ENCODE measurements around the gene PTPRJ.

PTPRJ gene

DNA sequence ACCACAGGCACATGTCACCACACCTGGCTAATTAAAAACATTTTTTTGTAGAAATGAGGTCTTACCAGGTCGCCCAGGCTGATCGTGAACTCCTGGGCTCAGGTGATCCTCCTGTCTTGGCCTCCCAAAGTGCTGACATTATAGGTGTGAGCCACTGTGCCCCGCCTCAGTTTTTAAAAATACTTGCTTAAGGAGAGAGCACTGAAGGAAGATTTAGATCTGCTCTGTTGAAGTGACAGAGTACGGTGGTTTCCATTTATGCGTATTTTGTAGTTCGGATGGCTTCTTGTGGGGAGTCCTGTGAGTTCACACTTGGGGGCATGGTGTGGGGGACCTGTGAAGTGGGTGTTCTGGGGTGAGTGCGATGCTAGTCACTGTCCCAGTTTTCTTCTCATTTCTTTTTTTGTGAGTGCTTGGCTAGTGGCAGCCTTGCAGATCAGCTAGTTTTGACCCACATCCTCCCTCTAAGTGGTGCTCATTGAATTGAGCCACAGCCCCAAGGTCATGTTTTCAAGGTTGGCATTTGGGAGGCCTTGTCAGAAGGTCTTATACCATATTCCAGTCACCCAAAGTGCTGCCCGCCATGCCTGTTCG, 31.5 kb downstream of the PTPRJ start:
- Histone ChIP-seq H3K4me2 (ENCODE audit: low read length) (no peak overlapping the region), H3K79me2 (ENCODE audit: control insufficient read depth, low read length) (no peaks in the 10 kb centered on the region), H3K9me3 (ENCODE audit: control insufficient read depth, insufficient read depth, low read length) (no peaks in the 10 kb centered on the region), H4K20me1 (ENCODE audit: control insufficient read depth, insufficient read depth, low read depth, low read length) (no peaks in the 10 kb centered on the region), H3K36me3 (ENCODE audit: control insufficient read depth, low read length) (no peaks in the 10 kb centered on the region), H3K4me3 (ENCODE audit: low read length) (no peak overlapping the region), H3K27ac (ENCODE audit: low read depth, low read length) (no peak overlapping the region), H3F3A (ENCODE audit: control insufficient read depth, insufficient read depth) (no peaks in the 10 kb centered on the region), H3K27me3 (ENCODE audit: control insufficient read depth, low read length) (no peaks in the 10 kb centered on the region), H3K9me2 (replicated peaks; ENCODE audit: control insufficient read depth, low read length) (no peaks in the 10 kb centered on the region), H3K4me1 (ENCODE audit: control insufficient read depth, low read length) (peaks cover 20% of the 10 kb centered on the region)
- no peak for TF ChIP-seq EZH2phosphoT487 (IDR thresholded peaks at IDR 0.05; ENCODE audit: borderline replicate concordance, low read length)
- TF ChIP-seq, protein P1, sequence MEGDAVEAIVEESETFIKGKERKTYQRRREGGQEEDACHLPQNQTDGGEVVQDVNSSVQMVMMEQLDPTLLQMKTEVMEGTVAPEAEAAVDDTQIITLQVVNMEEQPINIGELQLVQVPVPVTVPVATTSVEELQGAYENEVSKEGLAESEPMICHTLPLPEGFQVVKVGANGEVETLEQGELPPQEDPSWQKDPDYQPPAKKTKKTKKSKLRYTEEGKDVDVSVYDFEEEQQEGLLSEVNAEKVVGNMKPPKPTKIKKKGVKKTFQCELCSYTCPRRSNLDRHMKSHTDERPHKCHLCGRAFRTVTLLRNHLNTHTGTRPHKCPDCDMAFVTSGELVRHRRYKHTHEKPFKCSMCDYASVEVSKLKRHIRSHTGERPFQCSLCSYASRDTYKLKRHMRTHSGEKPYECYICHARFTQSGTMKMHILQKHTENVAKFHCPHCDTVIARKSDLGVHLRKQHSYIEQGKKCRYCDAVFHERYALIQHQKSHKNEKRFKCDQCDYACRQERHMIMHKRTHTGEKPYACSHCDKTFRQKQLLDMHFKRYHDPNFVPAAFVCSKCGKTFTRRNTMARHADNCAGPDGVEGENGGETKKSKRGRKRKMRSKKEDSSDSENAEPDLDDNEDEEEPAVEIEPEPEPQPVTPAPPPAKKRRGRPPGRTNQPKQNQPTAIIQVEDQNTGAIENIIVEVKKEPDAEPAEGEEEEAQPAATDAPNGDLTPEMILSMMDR (IDR thresholded peaks at IDR 0.05; ENCODE audit: low read depth, low read length, poor library complexity, severe bottlenecking) = no peak

- TF ChIP-seq, protein P1 (IDR thresholded peaks at IDR 0.05; ENCODE audit: low read depth, low read length, poor library complexity, severe bottlenecking) = no peak
- no peak for TF ChIP-seq EZH2phosphoT487 (IDR thresholded peaks at IDR 0.05; ENCODE audit: borderline replicate concordance, low read length)
- Histone ChIP-seq H3K4me1 (ENCODE audit: control insufficient read depth, low read length) (peaks cover 26% of the 10 kb centered on the region), H3K4me3 (ENCODE audit: low read length) (peak overlapping the region; percentile 19; the same call in 1 of the 2 replicates), H3F3A (ENCODE audit: control insufficient read depth, insufficient read depth) (no peaks in the 10 kb centered on the region), H3K9me2 (replicated peaks; ENCODE audit: control insufficient read depth, low read length) (no peaks in the 10 kb centered on the region), H3K9me3 (ENCODE audit: control insufficient read depth, insufficient read depth, low read length) (no peaks in the 10 kb centered on the region), H4K20me1 (ENCODE audit: control insufficient read depth, insufficient read depth, low read depth, low read length) (no peaks in the 10 kb centered on the region), H3K4me2 (ENCODE audit: low read length) (peak overlapping the region; percentile 45), H3K27me3 (ENCODE audit: control insufficient read depth, low read length) (no peaks in the 10 kb centered on the region), H3K27ac (ENCODE audit: low read depth, low read length) (no peak overlapping the region), H3K36me3 (ENCODE audit: control insufficient read depth, low read length) (no peaks in the 10 kb centered on the region), H3K79me2 (ENCODE audit: control insufficient read depth, low read length) (no peaks in the 10 kb centered on the region)
Measured at GRCh38 chr11:48013269-48013901, 33.0 kb downstream of the PTPRJ start.

DNA sequence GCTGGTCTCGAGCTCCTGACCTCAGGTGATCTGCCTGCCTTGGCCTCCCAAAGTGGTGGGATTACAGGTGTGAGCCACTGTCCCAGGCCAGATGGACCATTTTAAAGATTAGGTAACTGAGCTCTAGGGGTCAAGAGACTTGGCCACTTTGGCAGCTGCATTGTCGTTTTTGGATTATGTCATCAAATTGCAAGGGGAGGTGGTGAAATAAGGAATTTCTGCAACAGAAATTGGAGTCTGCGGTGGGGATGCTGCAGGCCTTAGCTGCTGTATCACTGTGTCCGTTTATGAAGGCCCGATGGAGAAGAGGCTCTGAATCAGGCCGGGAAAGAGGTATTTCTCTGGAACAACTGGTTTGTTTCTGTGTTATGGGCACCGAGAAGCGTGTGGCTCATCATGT, 34.6 kb downstream of the PTPRJ start:
- Histone ChIP-seq H3K4me2 (ENCODE audit: low read length) (no peak overlapping the region), H3K4me3 (ENCODE audit: low read length) (no peak overlapping the region), H3K79me2 (ENCODE audit: control insufficient read depth, low read length) (no peaks in the 10 kb centered on the region), H3K9me3 (ENCODE audit: control insufficient read depth, insufficient read depth, low read length) (no peaks in the 10 kb centered on the region), H3K27me3 (ENCODE audit: control insufficient read depth, low read length) (no peaks in the 10 kb centered on the region), H3F3A (ENCODE audit: control insufficient read depth, insufficient read depth) (no peaks in the 10 kb centered on the region), H3K27ac (ENCODE audit: low read depth, low read length) (no peak overlapping the region), H3K9me2 (replicated peaks; ENCODE audit: control insufficient read depth, low read length) (no peaks in the 10 kb centered on the region), H4K20me1 (ENCODE audit: control insufficient read depth, insufficient read depth, low read depth, low read length) (no peaks in the 10 kb centered on the region), H3K36me3 (ENCODE audit: control insufficient read depth, low read length) (no peaks in the 10 kb centered on the region), H3K4me1 (ENCODE audit: control insufficient read depth, low read length) (peaks cover 34% of the 10 kb centered on the region)
- TF ChIP-seq EZH2phosphoT487 (IDR thresholded peaks at IDR 0.05; ENCODE audit: borderline replicate concordance, low read length) = no peak
- TF ChIP-seq, protein P1 (IDR thresholded peaks at IDR 0.05; ENCODE audit: low read depth, low read length, poor library complexity, severe bottlenecking) = no peak
